Jurkat, Clone E6-1 (cell line): Measurements from ENCODE around the gene VAMP3.

Source experiments
- DNase-seq: peaks from one replicate; pipeline ENCODE4 v3.0.0-alpha.2; 2011; ENCODE audit warnings: low read depth, low spot score
- H3K4me3 ChIP-seq: 2 replicates; pipeline ENCODE4 v1.5.1; 2011; ENCODE audit warnings: mild to moderate bottlenecking, low read length, control low read depth, moderate library complexity

Gene VAMP3

DNA sequence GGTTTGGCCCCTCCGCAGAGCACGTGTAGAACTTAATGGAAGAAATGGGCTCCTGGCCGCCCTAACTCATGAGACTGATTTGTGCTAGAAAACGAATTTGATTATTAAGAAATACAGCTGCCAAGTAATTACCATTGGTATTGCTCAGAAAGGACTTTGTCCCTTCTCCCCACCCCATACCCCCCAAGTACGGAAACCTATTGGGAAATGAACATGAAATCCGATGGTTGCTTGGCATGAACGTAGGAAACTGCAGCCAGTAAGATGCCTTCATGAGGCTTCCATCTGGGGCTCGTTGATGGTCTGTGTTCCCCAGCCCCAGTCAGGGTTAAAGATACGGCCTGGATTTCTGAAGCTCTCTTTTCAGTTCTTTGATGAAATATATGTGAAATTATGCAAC, 34.4 kb downstream of the VAMP3 start:
- H3K4me3 ChIP-seq, result no peak overlapping the region
- DNase-seq, result no peak

DNA sequence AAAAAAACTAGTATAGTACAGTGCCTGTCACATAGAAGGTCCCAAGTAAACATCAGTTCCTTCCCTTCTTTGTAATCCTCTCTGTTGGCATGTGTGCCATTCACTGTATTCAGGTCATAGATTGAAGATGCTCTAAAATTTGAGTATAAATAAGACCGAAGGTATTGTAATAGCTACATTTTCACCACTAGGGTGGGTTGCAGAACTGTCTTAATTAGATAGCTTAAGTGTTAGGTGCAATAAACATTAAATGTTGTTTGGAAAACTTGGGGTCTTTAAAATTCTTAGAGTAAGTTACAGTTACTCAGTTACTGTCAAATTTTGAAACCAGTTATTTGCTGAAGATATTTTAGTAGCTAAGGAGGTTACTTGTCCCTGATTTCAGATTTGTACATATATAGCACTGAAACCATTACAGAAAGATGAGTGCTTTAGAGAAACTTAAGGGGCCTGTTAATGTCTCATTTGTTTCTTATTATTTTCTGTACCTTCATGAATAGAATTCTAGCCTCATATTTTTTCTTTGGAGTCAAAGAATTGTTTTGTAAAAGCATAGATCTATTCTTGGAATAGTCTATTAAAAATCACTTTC, 37.3 kb downstream of the VAMP3 start:
- DNase-seq, result peak; percentile 30
- no peak overlapping the region for H3K4me3 ChIP-seq

DNA sequence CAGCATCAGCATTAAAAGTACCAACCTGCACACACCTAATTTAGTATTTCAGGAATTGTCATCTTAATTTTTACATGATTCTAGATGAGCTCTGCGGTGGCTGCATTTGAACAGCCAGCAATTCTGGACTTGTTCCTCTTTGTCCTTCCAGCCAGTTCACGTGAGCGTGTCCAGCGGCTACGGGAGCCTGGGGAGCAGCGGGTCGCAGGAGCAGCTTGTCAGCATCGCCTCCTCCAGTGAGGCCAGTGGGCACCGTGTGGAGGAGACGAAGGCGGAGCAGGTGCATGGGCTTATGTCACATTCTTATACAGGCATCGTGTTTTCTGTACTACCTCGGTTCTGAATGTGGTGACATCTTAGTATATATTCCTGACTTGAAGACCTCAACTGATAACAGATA, 38.6 kb downstream of the VAMP3 start:
- H3K4me3 ChIP-seq, result no peak overlapping the region
- DNase-seq, result no peak

DNA sequence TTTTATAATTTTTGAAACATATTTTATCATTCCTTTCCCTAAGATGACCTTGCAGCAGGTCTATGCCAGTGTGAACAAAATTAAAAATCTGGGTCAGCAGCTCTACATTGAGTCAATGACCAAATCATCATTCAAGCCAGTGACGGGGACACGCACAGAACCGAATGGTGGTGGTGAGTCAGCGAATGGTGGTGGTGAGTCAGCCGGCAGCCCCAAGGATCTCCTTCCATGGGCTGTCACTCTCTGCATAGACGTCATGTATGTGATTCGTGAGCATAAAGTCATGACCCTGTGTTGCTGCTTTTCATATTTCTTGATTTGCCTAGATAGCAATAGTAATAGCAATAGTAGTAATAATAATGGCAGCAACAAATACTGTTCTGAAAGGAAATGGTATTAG, 39.3 kb downstream of the VAMP3 start:
- H3K4me3 ChIP-seq, result no peak overlapping the region
- no peak for DNase-seq

DNA sequence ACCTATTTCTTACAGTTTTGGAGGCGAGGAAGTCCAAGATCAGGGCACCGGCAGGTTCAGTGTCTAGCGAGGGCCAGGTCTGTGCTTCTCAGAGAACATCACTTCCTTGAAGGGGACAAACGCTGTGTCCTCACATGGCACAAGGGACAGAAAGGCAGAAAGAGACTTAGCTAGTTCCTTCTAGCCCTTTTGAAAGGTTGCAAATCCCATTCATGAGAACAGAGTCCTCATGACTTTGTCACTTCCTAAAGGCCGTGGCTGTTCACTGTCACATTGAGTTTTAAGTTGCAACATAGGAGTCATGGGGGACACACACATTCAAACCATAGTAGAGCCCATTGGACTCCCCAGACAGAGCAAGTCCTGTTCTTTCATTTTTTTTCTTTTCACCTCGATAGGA, 40.4 kb downstream of the VAMP3 start:
- DNase-seq, result no peak
- no peak overlapping the region for H3K4me3 ChIP-seq

DNA sequence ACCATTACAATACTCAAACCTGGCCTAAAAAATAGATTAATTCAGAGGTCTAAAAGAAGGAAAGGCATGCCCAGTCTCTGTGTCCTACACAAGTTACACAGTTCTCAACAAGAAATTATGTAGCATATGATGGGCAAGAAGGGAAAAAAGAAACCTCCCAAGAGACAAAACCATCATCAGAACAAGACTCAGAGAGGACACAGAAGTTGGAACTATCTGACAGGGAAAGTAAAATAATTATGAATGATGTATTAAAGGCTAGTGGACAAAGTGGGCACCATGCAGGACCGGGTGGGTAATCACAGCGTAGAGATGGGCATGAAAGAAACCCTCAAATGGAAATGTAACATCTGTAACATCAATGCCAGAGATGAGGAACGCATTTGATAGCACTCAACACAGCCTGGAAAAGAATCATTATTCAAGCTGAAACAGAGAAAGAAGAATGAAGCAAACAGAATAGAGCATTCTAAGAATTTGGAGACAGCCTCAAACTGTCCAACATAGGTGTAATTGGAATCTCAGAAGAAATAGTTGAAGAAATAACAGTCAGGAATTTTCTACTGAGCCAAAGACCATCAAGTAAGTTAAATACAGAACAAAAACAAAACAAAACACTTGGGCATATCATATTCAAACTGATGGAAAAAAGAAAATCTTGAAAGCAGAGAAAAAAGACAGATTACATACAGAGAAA, 42.7 kb downstream of the VAMP3 start:
- no peak overlapping the region for H3K4me3 ChIP-seq
- no peak for DNase-seq

DNA sequence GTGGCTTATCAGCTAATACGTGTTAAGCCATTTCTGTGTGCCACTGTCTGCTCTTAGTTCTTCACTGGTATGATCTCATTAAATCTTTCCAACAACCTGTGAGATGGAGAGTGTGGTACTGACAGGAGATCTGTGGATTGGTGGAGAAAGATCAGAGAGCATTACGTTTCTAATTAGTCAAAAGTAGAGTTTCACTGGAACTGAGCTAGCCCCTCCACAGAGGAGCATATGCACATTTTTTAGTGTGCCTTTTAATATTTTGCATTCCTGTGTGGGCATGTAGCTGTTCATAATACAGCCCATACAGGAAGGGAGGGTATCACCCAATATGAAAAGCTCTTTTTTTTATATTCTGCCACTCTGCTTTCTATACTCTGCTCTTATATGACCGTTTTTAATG, 50.2 kb downstream of the VAMP3 start:
- DNase-seq, result no peak

DNA sequence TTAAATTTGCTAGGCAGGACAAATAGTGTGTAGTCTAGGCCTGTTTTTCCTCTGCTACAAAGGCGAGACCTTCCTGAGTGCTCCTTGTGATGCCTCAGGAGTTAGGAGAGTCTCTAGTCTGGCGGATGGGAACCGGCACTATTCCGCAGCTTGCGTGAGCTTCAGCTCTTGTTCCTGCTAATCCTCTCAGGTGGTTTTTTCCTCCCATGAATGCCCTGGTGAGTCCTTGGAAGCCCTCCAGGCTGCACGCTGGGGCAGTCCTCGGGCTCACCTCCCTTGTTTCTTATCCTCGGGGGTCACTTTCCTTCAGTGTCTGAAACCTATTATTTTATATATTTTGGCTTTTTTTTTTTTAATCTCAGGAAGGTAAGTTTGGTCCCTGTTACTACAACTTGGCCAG, 53.6 kb downstream of the VAMP3 start:
- H3K4me3 ChIP-seq, result no peak overlapping the region
- no peak for DNase-seq

More for the DNA sequence above, 50.2 kb downstream of the VAMP3 start:
- H3K4me3 ChIP-seq, result no peak overlapping the region

DNA sequence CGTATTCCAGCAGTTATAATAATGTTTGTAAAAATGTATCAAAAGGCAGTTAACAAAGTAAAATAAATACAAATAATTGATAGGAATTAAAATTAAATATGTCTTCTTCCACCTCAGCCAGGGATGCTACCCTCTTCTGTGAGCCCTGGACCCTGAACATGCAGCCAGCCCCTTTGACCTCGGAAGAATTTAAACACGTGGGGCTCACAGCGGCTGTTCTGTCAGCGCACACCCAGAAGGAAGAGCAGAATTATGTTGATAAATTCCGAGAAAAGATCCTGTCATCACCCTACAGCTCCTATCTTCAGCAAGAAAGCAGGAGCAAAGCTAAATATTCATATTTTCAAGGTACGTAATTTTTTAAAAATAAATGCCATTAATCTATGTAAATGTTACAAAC, 55.3 kb downstream of the VAMP3 start:
- DNase-seq, result no peak
- no peak overlapping the region for H3K4me3 ChIP-seq

DNA sequence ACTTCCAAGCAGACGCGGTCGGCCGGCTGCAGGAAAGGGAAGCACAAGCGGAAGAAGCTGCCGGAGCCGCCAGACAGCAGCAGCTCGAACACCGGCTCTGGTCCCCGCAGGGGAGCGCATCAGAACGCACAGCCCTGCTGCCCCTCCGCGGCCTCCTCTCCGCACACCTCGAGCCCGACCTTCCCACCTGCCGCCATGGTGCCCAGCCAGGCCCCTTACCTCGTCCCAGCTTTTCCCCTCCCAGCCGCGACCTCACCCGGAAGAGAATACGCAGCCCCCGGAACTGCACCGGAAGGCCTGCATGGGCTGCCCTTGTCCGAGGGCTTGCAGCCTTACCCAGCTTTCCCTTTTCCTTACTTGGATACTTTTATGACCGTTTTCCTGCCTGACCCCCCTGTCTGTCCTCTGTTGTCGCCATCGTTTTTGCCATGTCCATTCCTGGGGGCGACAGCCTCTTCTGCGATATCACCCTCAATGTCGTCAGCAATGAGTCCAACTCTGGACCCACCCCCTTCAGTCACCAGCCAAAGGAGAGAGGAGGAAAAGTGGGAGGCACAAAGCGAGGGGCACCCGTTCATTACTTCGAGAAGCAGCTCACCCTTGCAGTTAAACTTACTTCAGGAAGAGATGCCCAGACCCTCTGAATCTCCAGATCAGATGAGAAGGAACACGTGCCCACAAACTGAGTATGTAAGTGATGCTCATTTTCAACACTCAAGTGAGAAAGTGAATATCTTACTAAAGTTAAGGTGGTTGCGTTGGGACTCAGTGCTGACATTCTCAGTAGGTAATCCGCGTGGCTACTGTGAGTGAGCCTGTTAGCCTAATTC, 56.2 kb downstream of the VAMP3 start:
- no peak for DNase-seq
- H3K4me3 ChIP-seq, result no peak overlapping the region
